Ascending aorta (tissue), 2 donors: Measurements from ENCODE around the gene NLGN1. TPM values are rescaled to one million over a fixed set of nuclear protein-coding genes. Genes with fewer than 3 reads are reported as not detected.
"Not testable (repeated sequence)": the region's sequence is repeated elsewhere in the genome, so short reads cannot be mapped to it uniquely, and the experiment has no call there.

Experiments used
- DNase-seq, 2 donors: peaks; one replicate each; pipeline ENCODE4 v3.0.0-alpha.2; 2019; ENCODE audit warnings: low spot score in 2 of 2
- H3K27ac ChIP-seq, 2 donors: fragments of 200-600 bp; sonication (generic); one replicate each; pipeline ENCODE4 v1.5.1; 2016 to 2017; ENCODE audit warnings: mild to moderate bottlenecking in 1 of 2
- H3K27me3 ChIP-seq: fragments of 200-600 bp; sonication (generic); one replicate; pipeline ENCODE4 v1.5.1; 2017
- H3K36me3 ChIP-seq, 2 donors: fragments of 200-600 bp; sonication (generic); one replicate each; pipeline ENCODE4 v1.5.1; 2016
- H3K4me1 ChIP-seq, 2 donors: fragments of 200-600 bp; sonication (generic); one replicate each; pipeline ENCODE4 v1.5.1; 2016 to 2017; ENCODE audit warnings: mild to moderate bottlenecking in 1 of 2
- H3K4me3 ChIP-seq, 2 donors: fragments of 200-600 bp; sonication (generic); one replicate each; pipeline ENCODE4 v1.5.1; 2016 to 2017; ENCODE audit warnings: mild to moderate bottlenecking in 1 of 2
- H3K9me3 ChIP-seq, 2 donors: fragments of 200-600 bp; sonication (generic); one replicate each; pipeline ENCODE4 v1.5.1; 2016
- CTCF ChIP-seq, 3 experiments: fragments of 200-600 bp in 2 of 3; fragments of 450-650 bp in 1 of 3; sonication (generic) in 2 of 3; IDR thresholded peaks; one replicate each; pipeline ENCODE4 v1.5.1; 2016 to 2019; ENCODE audit warnings: antibody characterized with exemption in 3 of 3, mild to moderate bottlenecking in 1 of 3, moderate library complexity in 1 of 3
- intact Hi-C: fragments of 100-400 bp; cut with DNase I; formaldehyde crosslinking; loops from one replicate; pipeline ENCODE4 v1.15.1; 2023
- total RNA-seq: library from RNA; depleted of rRNA; stranded (reverse); fragments of >200 nt; gene quantifications from one replicate; pipeline ENCODE4 v1.1.0, GENCODE V29; 2016

Gene NLGN1
- total RNA-seq, 1 donor from 2014 or later, result 5.2 TPM

- H3K9me3 ChIP-seq, result no peaks in the 10 kb centered on the region
- no peak overlapping the region for H3K27ac ChIP-seq
- peaks cover 0 to 2% of the 10 kb centered on the region in 2 donors for H3K4me1 ChIP-seq
- no peak overlapping the region for H3K4me3 ChIP-seq
- no peaks in the 10 kb centered on the region for H3K36me3 ChIP-seq
- H3K27me3 ChIP-seq, result no peaks in the 10 kb centered on the region
- no peak for TF ChIP-seq CTCF (IDR thresholded peaks at IDR 0.05)
- intact Hi-C loops, result no loop called here
- no peak for DNase-seq
These were observed 823.4 kb downstream of the NLGN1 start for GRCh38 chr3:174220775-174221554.

- DNase-seq, result no peak
- intact Hi-C loops, result no loop called here
- no peaks in the 10 kb centered on the region for H3K9me3 ChIP-seq
- H3K4me1 ChIP-seq, result peaks cover 0 to 2% of the 10 kb centered on the region in 2 donors
- H3K36me3 ChIP-seq, result no peaks in the 10 kb centered on the region
- peak overlapping the region in 1 of 2 donors; percentile 0 for H3K4me3 ChIP-seq
- H3K27me3 ChIP-seq, result no peaks in the 10 kb centered on the region
- no peak overlapping the region for H3K27ac ChIP-seq
- no peak for TF ChIP-seq CTCF (IDR thresholded peaks at IDR 0.05)
These were observed 825.5 kb downstream of the NLGN1 start for GRCh38 chr3:174223042-174223441.

- H3K27ac ChIP-seq, result no peak overlapping the region
- DNase-seq, result no peak
- no peaks in the 10 kb centered on the region for H3K27me3 ChIP-seq
- H3K4me3 ChIP-seq, result no peak overlapping the region
- H3K9me3 ChIP-seq, result no peaks in the 10 kb centered on the region
- no peaks in the 10 kb centered on the region for H3K36me3 ChIP-seq
- no peak for TF ChIP-seq CTCF (IDR thresholded peaks at IDR 0.05)
- H3K4me1 ChIP-seq, result peaks cover 0 to 2% of the 10 kb centered on the region in 2 donors
- intact Hi-C loops, result no loop called here
These were observed 826.1 kb downstream of the NLGN1 start for GRCh38 chr3:174223626-174224025.

- H3K9me3 ChIP-seq, result no peaks in the 10 kb centered on the region
- H3K36me3 ChIP-seq, result no peaks in the 10 kb centered on the region
- H3K4me3 ChIP-seq, result no peak overlapping the region
- no peak overlapping the region for H3K27ac ChIP-seq
- no peak for TF ChIP-seq CTCF (IDR thresholded peaks at IDR 0.05)
- no peak for DNase-seq
- no peaks in the 10 kb centered on the region for H3K27me3 ChIP-seq
- intact Hi-C loops, result no loop called here
- H3K4me1 ChIP-seq, result no peaks in the 10 kb centered on the region
These were observed 832.4 kb downstream of the NLGN1 start for GRCh38 chr3:174229916-174230315.

- H3K9me3 ChIP-seq, H3K27ac ChIP-seq, intact Hi-C loops, H3K4me3 ChIP-seq, DNase-seq, H3K4me1 ChIP-seq, H3K27me3 ChIP-seq, H3K36me3 ChIP-seq: not testable (repeated sequence)
These were observed 834.6 kb downstream of the NLGN1 start for GRCh38 chr3:174232028-174232657.

- no peaks in the 10 kb centered on the region for H3K4me1 ChIP-seq
- intact Hi-C loops, result no loop called here
- TF ChIP-seq CTCF (IDR thresholded peaks at IDR 0.05), result no peak
These were observed 835.3 kb downstream of the NLGN1 start for GRCh38 chr3:174232658-174233429.

More at GRCh38 chr3:174232658-174233429, 835.3 kb downstream of the NLGN1 start:
- Histone ChIP-seq H3K9me3 (no peaks in the 10 kb centered on the region), H3K27ac (no peak overlapping the region), H3K36me3 (no peaks in the 10 kb centered on the region), H3K27me3 (no peaks in the 10 kb centered on the region), H3K4me3 (no peak overlapping the region)
- no peak for DNase-seq
